Breast epithelium (tissue), 3 donors: Measurements from ENCODE around the gene PLXNB2.

ENCODE experiments used
- CTCF ChIP-seq, 3 donors: fragments of 450-650 bp; IDR thresholded peaks; one replicate each; pipeline ENCODE4 v1.5.1; 2016 to 2017; ENCODE audit warnings: antibody characterized with exemption in 3 of 3, mild to moderate bottlenecking in 3 of 3, moderate library complexity in 3 of 3
- POLR2A ChIP-seq: fragments of 450-650 bp; IDR thresholded peaks from one replicate; pipeline ENCODE4 v1.6.1; 2016; ENCODE audit warnings: antibody characterized with exemption, mild to moderate bottlenecking, moderate library complexity
- POLR2AphosphoS5 ChIP-seq, 3 donors: sonication (generic); formaldehyde crosslinking; IDR thresholded peaks; one replicate each; pipeline ENCODE4 v1.6.1; 2017; ENCODE audit warnings: antibody characterized with exemption in 3 of 3

DNA sequence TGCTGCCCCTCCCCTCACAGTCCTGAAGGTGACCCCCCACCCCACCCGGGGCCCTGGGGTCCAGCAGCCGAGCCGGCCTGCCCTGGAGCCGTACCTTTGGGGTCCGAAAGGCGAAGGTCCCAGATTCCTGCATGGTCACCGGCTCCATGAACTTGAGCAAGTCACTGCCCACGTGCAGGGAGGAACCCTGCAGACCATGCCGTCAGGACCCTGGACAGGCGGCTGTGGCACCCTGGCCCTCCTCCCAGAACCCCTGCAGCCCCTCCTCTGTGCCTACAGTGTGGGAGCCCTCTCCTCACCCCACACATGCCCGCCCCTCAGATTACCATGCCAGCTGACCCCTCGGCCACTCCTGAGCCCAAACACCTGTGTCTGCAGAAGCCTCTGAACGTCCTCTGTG is 23.0 kb downstream of the PLXNB2 start:
- TF ChIP-seq CTCF (IDR thresholded peaks at IDR 0.05) (no peak), POLR2A (no peak), POLR2AphosphoS5 (IDR thresholded peaks at IDR 0.05) (no peak)
